GM12875 (cell line): ENCODE measurements around the gene NME7.

Experiments used
- H3K4me3 ChIP-seq: one replicate; pipeline ENCODE4 v1.5.1; 2011; ENCODE audit warnings: low read depth, low read length, control low read depth
- CTCF ChIP-seq: IDR thresholded peaks from 2 replicates; pipeline ENCODE4 v1.5.1; 2011; ENCODE audit warnings: low read depth, mild to moderate bottlenecking, control low read depth, inconsistent platforms, low read length, moderate library complexity, borderline replicate concordance; ENCODE audit not compliant: insufficient read depth

NME7 gene

DNA sequence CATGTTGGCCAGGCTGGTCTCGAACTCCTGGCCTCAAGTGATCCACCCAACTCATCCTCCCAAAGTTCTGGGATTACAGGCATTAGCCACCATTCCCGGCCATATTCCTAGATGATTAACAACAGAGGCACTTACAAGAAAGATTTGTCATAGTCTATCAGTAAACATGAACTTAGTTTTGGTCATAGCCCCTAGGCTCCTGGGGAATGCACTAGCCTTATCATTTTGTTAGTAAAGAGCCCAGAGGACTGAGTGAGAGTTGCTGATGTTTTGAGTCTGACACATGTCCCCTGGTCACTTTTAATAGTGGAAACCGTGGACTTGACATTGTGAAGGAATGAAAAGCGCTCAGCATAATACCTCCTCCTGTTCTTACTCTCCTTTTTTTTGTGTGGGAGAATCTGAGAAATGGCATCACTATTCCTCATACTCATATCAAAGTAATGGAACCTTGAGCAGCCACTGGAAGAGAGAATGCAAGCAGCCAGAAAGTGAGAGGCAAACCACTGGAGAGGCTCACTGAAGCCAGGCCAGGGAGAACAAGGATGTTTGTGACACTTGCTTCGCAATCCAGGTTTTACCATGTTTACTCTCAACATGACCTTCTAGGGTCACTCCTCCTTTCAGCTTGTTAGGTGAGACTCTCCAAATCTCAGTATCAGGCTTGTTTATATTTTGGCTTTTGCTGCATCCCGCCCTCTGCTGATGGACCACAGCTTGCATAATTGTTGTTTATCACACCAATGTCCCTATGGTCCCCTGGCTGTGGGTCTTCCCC, 246.3 kb downstream of the NME7 start:
- TF ChIP-seq CTCF: no peak

DNA sequence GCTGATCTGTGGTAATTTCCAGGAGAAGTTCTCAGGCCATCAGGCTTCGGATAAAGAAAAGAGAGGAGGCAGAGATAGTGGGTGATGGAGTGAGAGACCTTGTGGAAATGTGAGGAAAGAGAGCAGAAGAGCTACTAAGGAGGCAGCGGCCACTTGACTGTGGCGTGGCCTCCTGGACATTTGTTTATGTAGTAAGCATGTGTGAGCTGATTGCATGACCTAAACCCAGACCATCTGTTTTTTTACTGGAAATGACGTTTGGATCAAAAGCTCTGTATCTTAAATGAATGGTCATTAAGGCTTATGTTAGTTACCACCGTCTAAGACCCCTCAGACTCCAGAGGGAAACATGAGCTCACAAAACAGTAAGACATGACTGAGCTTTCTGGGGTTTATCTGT, 247.5 kb downstream of the NME7 start:
- TF ChIP-seq CTCF: no peak
- no peak overlapping the region for H3K4me3 ChIP-seq

More for the DNA sequence above, 246.3 kb downstream of the NME7 start:
- H3K4me3 ChIP-seq: no peak overlapping the region

DNA sequence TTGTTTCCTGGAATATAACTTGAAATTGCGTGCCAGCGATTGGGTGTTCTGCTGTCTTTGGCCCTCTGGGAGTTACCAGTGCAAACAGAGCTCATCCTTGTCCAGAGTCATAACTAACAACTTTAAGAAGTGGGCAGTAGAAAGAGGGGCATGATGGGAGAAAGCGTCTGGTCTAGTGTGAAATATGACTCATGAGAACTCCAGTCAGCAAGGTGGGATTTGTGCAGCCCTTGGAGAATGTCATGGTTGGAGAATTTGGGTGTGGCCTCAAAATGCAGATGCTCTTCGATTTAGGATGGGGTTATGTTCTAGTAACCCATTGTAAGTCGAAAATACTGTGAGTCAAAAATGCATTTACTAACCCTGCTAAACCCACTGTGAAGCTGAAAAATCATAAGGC, 248.2 kb downstream of the NME7 start:
- no peak for TF ChIP-seq CTCF
- H3K4me3 ChIP-seq: no peak overlapping the region

- no peak for TF ChIP-seq CTCF
Measured at GRCh38 chr1:169118227-169118626, 249.4 kb downstream of the NME7 start.

GRCh38 chr1:169117599-169117998, 250.0 kb downstream of the NME7 start:
- TF ChIP-seq CTCF: no peak

More at GRCh38 chr1:169118227-169118626, 249.4 kb downstream of the NME7 start:
- H3K4me3 ChIP-seq: no peak overlapping the region

GRCh38 chr1:169117014-169117413, 250.6 kb downstream of the NME7 start:
- H3K4me3 ChIP-seq: no peak overlapping the region

More at GRCh38 chr1:169117599-169117998, 250.0 kb downstream of the NME7 start:
- H3K4me3 ChIP-seq: no peak overlapping the region

More at GRCh38 chr1:169117014-169117413, 250.6 kb downstream of the NME7 start:
- TF ChIP-seq CTCF: no peak
